Endothelial cell of umbilical vein (primary cell): Measurements from ENCODE around the gene FAM193A.

ENCODE experiments used
- CTCF ChIP-seq, 2 donors: IDR thresholded peaks; 1 replicate in 1 of 2; 2 replicates in 1 of 2; pipeline ENCODE4 v1.5.1; 2011; ENCODE audit warnings: low read length in 2 of 2, mild to moderate bottlenecking in 2 of 2, moderate library complexity in 2 of 2, control low read depth in 1 of 2, inconsistent platforms in 1 of 2, low read depth in 1 of 2; ENCODE audit not compliant: insufficient read depth in 1 of 2; ENCODE audit errors: extremely low read depth in 1 of 2
- EZH2 ChIP-seq: IDR thresholded peaks from 2 replicates; pipeline ENCODE4 v1.6.1; 2012; ENCODE audit warnings: borderline replicate concordance, low read depth, mild to moderate bottlenecking, moderate library complexity, low read length, inconsistent platforms; ENCODE audit not compliant: severe bottlenecking
- POLR2A ChIP-seq: IDR thresholded peaks from 2 replicates; pipeline ENCODE4 v1.6.1; 2012; ENCODE audit warnings: low read depth, mild to moderate bottlenecking, control low read depth, low read length

DNA sequence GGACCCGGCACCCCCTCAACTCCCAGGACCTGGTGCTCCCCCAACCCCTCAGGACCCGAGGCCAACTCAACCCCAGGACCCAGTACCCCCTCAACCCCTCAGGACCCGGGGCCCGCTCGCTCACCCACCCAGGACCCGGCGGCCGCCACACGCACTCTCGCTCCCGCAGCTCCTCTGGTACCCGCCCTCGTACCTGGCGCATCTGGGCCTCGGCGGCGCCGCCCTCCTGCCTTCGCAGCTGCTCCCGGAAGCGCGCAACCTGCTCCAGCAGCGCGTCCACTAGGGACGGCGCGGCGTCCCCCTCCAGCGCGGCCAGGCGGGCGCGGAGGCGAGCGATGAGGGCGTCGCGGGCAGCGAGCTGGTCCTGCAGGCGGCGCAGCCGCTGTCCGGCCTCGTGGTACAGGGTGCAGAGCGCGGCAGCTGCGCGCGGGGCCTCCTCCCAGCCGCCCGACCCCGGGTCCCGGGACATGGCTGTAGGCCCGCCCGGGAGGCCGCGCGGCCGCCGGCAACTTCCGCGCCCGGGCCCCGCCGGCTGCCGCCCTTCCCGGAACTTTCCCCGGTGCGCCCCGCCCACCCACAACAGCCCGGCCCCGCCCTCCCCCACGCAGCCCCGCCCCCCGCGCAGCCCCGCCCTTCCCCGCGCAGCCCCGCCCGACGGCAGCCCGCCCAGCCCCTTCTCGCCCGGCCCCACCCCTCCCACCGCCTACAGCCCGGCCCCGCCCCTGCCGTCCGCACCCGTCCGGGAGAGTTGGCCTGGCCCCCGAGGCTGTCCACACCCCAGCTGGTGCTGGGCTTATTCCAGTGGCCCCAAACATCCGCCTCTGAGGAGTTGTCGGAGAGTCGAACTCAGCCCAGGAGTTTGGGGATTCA lies 219.6 kb downstream of the FAM193A start, which contains the start of gene TNIP2:
- TF ChIP-seq POLR2A: peak; percentile 87
- TF ChIP-seq CTCF (IDR thresholded peaks at IDR 0.05; ENCODE audit: extremely low read depth in 1 of 2, insufficient read depth in 1 of 2, low read depth in 1 of 2, low read length in 2 of 2): peak; percentile 26 to 39
- no peak for TF ChIP-seq EZH2
